ENCODE results near the gene JAM3.
A peak's percentile ranks its signal among the peaks of the same experiment; 100 is the strongest.

GRCh38 chr11:134079317-134079716, 10.4 kb downstream of the JAM3 start:
- TF ChIP-seq, protein P1, sequence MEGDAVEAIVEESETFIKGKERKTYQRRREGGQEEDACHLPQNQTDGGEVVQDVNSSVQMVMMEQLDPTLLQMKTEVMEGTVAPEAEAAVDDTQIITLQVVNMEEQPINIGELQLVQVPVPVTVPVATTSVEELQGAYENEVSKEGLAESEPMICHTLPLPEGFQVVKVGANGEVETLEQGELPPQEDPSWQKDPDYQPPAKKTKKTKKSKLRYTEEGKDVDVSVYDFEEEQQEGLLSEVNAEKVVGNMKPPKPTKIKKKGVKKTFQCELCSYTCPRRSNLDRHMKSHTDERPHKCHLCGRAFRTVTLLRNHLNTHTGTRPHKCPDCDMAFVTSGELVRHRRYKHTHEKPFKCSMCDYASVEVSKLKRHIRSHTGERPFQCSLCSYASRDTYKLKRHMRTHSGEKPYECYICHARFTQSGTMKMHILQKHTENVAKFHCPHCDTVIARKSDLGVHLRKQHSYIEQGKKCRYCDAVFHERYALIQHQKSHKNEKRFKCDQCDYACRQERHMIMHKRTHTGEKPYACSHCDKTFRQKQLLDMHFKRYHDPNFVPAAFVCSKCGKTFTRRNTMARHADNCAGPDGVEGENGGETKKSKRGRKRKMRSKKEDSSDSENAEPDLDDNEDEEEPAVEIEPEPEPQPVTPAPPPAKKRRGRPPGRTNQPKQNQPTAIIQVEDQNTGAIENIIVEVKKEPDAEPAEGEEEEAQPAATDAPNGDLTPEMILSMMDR (IDR thresholded peaks at IDR 0.05): no peak
- TF ChIP-seq POLR2A (IDR thresholded peaks at IDR 0.05) (no peak), EP300 (IDR thresholded peaks at IDR 0.05) (peak in 1 of 2 donors; percentile 20)
